ENCODE results near the gene ATP8A2.

The ATP8A2 gene

GRCh38 chr13:25741796-25742195, 370.0 kb downstream of the ATP8A2 start:
- H3K9me3 ChIP-seq (ENCODE audit: severe bottlenecking) = no peaks in the 10 kb centered on the region
- H3K27me3 ChIP-seq (ENCODE audit: insufficient read depth, poor library complexity, severe bottlenecking) = no peaks in the 10 kb centered on the region
- ATAC-seq (ENCODE audit: low read depth) = no peak
- H3K4me3 ChIP-seq (ENCODE audit: severe bottlenecking) = no peak overlapping the region
- no peak overlapping the region for H3K27ac ChIP-seq (ENCODE audit: poor library complexity, severe bottlenecking)
- no peaks in the 10 kb centered on the region for H3K36me3 ChIP-seq (ENCODE audit: low read depth)
- TF ChIP-seq CTCF (IDR thresholded peaks at IDR 0.05; ENCODE audit: poor library complexity, severe bottlenecking) = no peak
- H3K4me1 ChIP-seq (ENCODE audit: insufficient read depth, poor library complexity, severe bottlenecking) = peaks cover 7% of the 10 kb centered on the region
- DNase-seq (ENCODE audit: low spot score) = no peak

GRCh38 chr13:25742220-25742619, 370.4 kb downstream of the ATP8A2 start:
- DNase-seq (ENCODE audit: low spot score) (no peak), ATAC-seq (ENCODE audit: low read depth) (no peak)
- no peak overlapping the region for H3K4me3 ChIP-seq (ENCODE audit: severe bottlenecking)
- H3K36me3 ChIP-seq (ENCODE audit: low read depth) = no peaks in the 10 kb centered on the region
- no peaks in the 10 kb centered on the region for H3K9me3 ChIP-seq (ENCODE audit: severe bottlenecking)
- peaks cover 7% of the 10 kb centered on the region for H3K4me1 ChIP-seq (ENCODE audit: insufficient read depth, poor library complexity, severe bottlenecking)
- H3K27me3 ChIP-seq (ENCODE audit: insufficient read depth, poor library complexity, severe bottlenecking) = no peaks in the 10 kb centered on the region
- no peak overlapping the region for H3K27ac ChIP-seq (ENCODE audit: poor library complexity, severe bottlenecking)
- no peak for TF ChIP-seq CTCF (IDR thresholded peaks at IDR 0.05; ENCODE audit: poor library complexity, severe bottlenecking)

DNA sequence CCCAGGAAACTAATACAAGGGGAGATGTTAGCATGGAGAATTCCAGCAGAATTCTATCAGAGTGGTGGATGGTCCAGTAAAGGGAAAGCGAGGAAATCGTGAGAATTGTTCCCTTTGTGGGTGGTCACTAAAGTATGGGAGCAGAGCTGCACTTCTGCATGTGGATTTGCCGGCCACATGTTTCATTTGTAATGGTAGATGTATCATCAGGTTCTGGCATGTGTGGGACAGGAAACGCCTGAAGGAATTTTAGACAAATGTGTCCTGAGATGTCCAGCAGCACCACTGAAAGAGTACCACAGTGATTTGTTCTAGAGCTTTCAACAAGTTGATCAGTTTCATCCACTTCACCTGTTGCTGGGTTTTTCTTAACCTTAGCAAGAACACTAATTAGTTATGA, 371.6 kb downstream of the ATP8A2 start:
- H3K27ac ChIP-seq (ENCODE audit: poor library complexity, severe bottlenecking) = no peak overlapping the region
- DNase-seq (ENCODE audit: low spot score) (no peak), ATAC-seq (ENCODE audit: low read depth) (no peak)
- TF ChIP-seq CTCF (IDR thresholded peaks at IDR 0.05; ENCODE audit: poor library complexity, severe bottlenecking) = no peak
- peaks cover under 1% of the 10 kb centered on the region for H3K4me1 ChIP-seq (ENCODE audit: insufficient read depth, poor library complexity, severe bottlenecking)
- H3K27me3 ChIP-seq (ENCODE audit: insufficient read depth, poor library complexity, severe bottlenecking) = no peaks in the 10 kb centered on the region
- H3K4me3 ChIP-seq (ENCODE audit: severe bottlenecking) = no peak overlapping the region
- no peaks in the 10 kb centered on the region for H3K9me3 ChIP-seq (ENCODE audit: severe bottlenecking)
- H3K36me3 ChIP-seq (ENCODE audit: low read depth) = no peaks in the 10 kb centered on the region

DNA sequence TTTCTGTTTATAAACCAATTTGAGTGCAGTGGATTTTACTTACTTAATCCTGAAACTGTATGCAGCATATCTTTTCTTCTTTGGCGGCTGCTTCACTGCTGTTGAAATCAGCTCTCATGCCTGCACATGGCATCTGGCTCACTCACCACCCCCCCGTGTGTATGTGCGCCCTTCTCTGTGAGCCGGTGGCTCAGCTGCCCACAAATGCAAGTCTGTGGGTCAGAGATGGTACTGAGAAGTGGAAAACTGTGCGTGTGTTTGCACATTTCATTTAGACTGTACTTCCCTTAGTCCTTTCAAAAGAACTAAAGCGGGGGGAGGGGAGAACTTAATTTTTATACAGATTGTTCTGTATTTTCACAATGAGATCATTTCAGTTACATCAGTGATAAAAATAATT, 372.4 kb downstream of the ATP8A2 start:
- Histone ChIP-seq H3K27ac (ENCODE audit: poor library complexity, severe bottlenecking) (no peak overlapping the region), H3K9me3 (ENCODE audit: severe bottlenecking) (no peaks in the 10 kb centered on the region), H3K36me3 (ENCODE audit: low read depth) (no peaks in the 10 kb centered on the region), H3K27me3 (ENCODE audit: insufficient read depth, poor library complexity, severe bottlenecking) (no peaks in the 10 kb centered on the region), H3K4me1 (ENCODE audit: insufficient read depth, poor library complexity, severe bottlenecking) (no peaks in the 10 kb centered on the region), H3K4me3 (ENCODE audit: severe bottlenecking) (no peak overlapping the region)
- ATAC-seq (ENCODE audit: low read depth) (no peak), DNase-seq (ENCODE audit: low spot score) (no peak)
- TF ChIP-seq CTCF (IDR thresholded peaks at IDR 0.05; ENCODE audit: poor library complexity, severe bottlenecking) = no peak

DNA sequence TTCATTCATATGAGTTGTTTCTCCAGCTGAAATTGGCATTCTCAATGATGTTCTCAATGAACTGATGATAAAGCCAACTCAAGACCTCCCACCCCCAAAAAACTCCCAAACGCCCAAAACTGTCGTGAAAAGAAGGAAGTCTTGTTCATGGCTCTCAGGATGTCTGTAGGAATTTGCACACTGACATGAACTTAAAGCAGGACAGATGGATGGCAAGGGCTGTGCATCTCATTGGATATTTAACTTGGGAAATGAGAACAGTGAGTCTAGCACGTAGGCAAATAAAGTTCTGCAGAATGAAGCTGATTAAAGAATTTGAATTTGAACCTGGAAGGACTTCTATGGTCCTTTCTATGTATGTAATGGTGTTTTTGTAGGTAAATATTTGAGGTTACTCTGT, 374.4 kb downstream of the ATP8A2 start:
- no peak for TF ChIP-seq CTCF (IDR thresholded peaks at IDR 0.05; ENCODE audit: poor library complexity, severe bottlenecking)

More for the DNA sequence above, 374.4 kb downstream of the ATP8A2 start:
- H3K4me3 ChIP-seq (ENCODE audit: severe bottlenecking) = no peak overlapping the region
- no peak overlapping the region for H3K27ac ChIP-seq (ENCODE audit: poor library complexity, severe bottlenecking)
- DNase-seq (ENCODE audit: low spot score) = no peak
- H3K36me3 ChIP-seq (ENCODE audit: low read depth) = no peaks in the 10 kb centered on the region
- H3K4me1 ChIP-seq (ENCODE audit: insufficient read depth, poor library complexity, severe bottlenecking) = no peaks in the 10 kb centered on the region
- H3K9me3 ChIP-seq (ENCODE audit: severe bottlenecking) = no peaks in the 10 kb centered on the region
- no peaks in the 10 kb centered on the region for H3K27me3 ChIP-seq (ENCODE audit: insufficient read depth, poor library complexity, severe bottlenecking)
- no peak for ATAC-seq (ENCODE audit: low read depth)

Data from RWPE2 (cell line).